Measurements from ENCODE around the gene NBEAL2. TPM values are rescaled to one million over a fixed set of nuclear protein-coding genes. Genes with fewer than 3 reads are reported as not detected.
A peak's percentile ranks its signal among the peaks of the same experiment; 100 is the strongest.

Gene NBEAL2
- total and polyA plus RNA-seq, 11 donors, result 8.1 to 45.7 (median 13.1) TPM

GRCh38 chr3:47056705-47057104 is 77.2 kb downstream of the NBEAL2 start:
- Histone ChIP-seq H3K4me3 (no peak overlapping the region), H3K4me1 (peaks cover 0 to 22% (median 0%) of the 10 kb centered on the region in 12 donors), H3K36me3 (peaks cover 0 to 75% (median 37%) of the 10 kb centered on the region in 9 donors), H3K9me3 (no peaks in the 10 kb centered on the region), H3K27ac (no peak overlapping the region), H3K27me3 (no peaks in the 10 kb centered on the region)
- intact Hi-C loops (cut with DNase I), result no loop called here
- WGBS, 4 donors, result 91 to 100% (median 96%) methylated on average over 3 of the region's 3 CpGs
- no peak for DNase-seq
- TF ChIP-seq CTCF (IDR thresholded peaks at IDR 0.05) (no peak), POLR2A (IDR thresholded peaks at IDR 0.05) (no peak)
- ATAC-seq, result peak in 1 of 4 donors; percentile 31

GRCh38 chr3:47057212-47057671 is 77.8 kb downstream of the NBEAL2 start:
- H3K9me3 ChIP-seq, result no peaks in the 10 kb centered on the region
- H3K36me3 ChIP-seq, result peaks cover 0 to 75% (median 37%) of the 10 kb centered on the region in 9 donors
- TF ChIP-seq CTCF (IDR thresholded peaks at IDR 0.05) (no peak), POLR2A (IDR thresholded peaks at IDR 0.05) (no peak)
- H3K4me3 ChIP-seq, result no peak overlapping the region
- H3K4me1 ChIP-seq, result peaks cover 0 to 22% (median 0%) of the 10 kb centered on the region in 12 donors
- 91 to 99% (median 96%) methylated on average over 6 of the region's 6 CpGs for WGBS, 4 donors
- H3K27ac ChIP-seq, result no peak overlapping the region
- H3K27me3 ChIP-seq, result no peaks in the 10 kb centered on the region
- peak in 2 of 4 donors; percentile 32 to 36 for ATAC-seq
- DNase-seq, result no peak
- intact Hi-C loops (cut with DNase I), result no loop called here

Other genes with a start within 250 kb of the NBEAL2 start
- gene MYL3, start 116.2 kb upstream of the NBEAL2 start, total RNA-seq, result over 10,000 TPM in 1 of 9 donors, 1,000 to 10,000 TPM in 8; 4,961 to 10,676 (median 6,839) TPM
- gene MYL3, start 116.2 kb upstream of the NBEAL2 start, polyA plus RNA-seq, result over 10,000 TPM in 1 of 2 donors, 1,000 to 10,000 TPM in 1; 5,594 to 12,544 TPM
- 10 to 100 TPM in 2 of 9 donors, 1 to 10 TPM in 7; 2.1 to 15.6 (median 6.0) TPM for gene PTH1R, start 101.9 kb upstream of the NBEAL2 start, total RNA-seq
- gene PTH1R, start 101.9 kb upstream of the NBEAL2 start, polyA plus RNA-seq, result 10 to 100 TPM in 1 of 2 donors, 1 to 10 TPM in 1; 6.5 to 23.4 TPM
- gene CCDC12, start 2.9 kb upstream of the NBEAL2 start, total RNA-seq, result 10 to 100 TPM; 27.1 to 36.8 (median 33.3) TPM
- gene CCDC12, start 2.9 kb upstream of the NBEAL2 start, polyA plus RNA-seq, result 100 to 1,000 TPM in 1 of 2 donors, 10 to 100 TPM in 1; 83.5 to 120 TPM
- 10 to 100 TPM; 24.6 to 34.1 (median 31.7) TPM for gene SETD2, start 184.4 kb downstream of the NBEAL2 start, total RNA-seq
- gene SETD2, start 184.4 kb downstream of the NBEAL2 start, polyA plus RNA-seq, result 10 to 100 TPM in 1 of 2 donors, 1 to 10 TPM in 1; 9.0 to 14.9 TPM